Activated B cell treated with CpG ODN at 0.5 μM for 24 hours (primary cell): Measurements from ENCODE around the gene MADD. TPM values are rescaled to one million over a fixed set of nuclear protein-coding genes. Genes with fewer than 3 reads are reported as not detected.

ENCODE experiments used
- ATAC-seq: fragments of 200-7000 bp; cut with Tn5 transposase; one replicate; pipeline ENCODE4 v1.10.0; 2021; ENCODE audit warnings: low read depth, mild to moderate bottlenecking, moderate library complexity
- CTCF ChIA-PET: fragments of 350-600 bp; sonication (Branson Sonifier 250); formaldehyde crosslinking; loops from one replicate; lab custom pipeline; 2021; ENCODE audit warnings: antibody characterized with exemption; lab: Charles Lee
- POLR2A ChIA-PET: fragments of 350-600 bp; sonication (Branson Sonifier 250); formaldehyde crosslinking; loops from one replicate; lab custom pipeline; 2021; ENCODE audit warnings: antibody characterized with exemption; lab: Charles Lee
- DNase-seq: peaks from one replicate; pipeline ENCODE4 v3.0.0; 2022
- H3K27ac Mint-ChIP-seq: one replicate; pipeline ENCODE4 v1.8.0; 2020; ENCODE audit warnings: mixed read lengths
- H3K27me3 Mint-ChIP-seq: one replicate; pipeline ENCODE4 v1.8.0; 2021; ENCODE audit warnings: mixed read lengths
- H3K36me3 Mint-ChIP-seq: one replicate; pipeline ENCODE4 v1.8.0; 2021; ENCODE audit warnings: low read depth, mixed read lengths
- H3K4me1 Mint-ChIP-seq: one replicate; pipeline ENCODE4 v1.8.0; 2021; ENCODE audit warnings: mixed read lengths
- H3K4me3 Mint-ChIP-seq: one replicate; pipeline ENCODE4 v1.8.0; 2020; ENCODE audit warnings: mild to moderate bottlenecking, mixed read lengths
- H3K9me3 Mint-ChIP-seq: one replicate; pipeline ENCODE4 v1.8.0; 2020; ENCODE audit warnings: mixed read lengths
- CTCF ChIP-seq: fragments of 200-600 bp; IDR thresholded peaks from one replicate; pipeline ENCODE4 v1.8.0; 2022; ENCODE audit warnings: antibody characterized with exemption, mild to moderate bottlenecking
- intact Hi-C: fragments of 100-400 bp; cut with micrococcal nuclease; formaldehyde crosslinking; loops from one replicate; pipeline ENCODE4 v1.15.1; 2024
- total RNA-seq: library from RNA; stranded (reverse); gene quantifications from 2 replicates; pipeline ENCODE4 v1.2.3, GENCODE V29; 2022

MADD gene
- total RNA-seq, 1 donor from 2014 or later, result 86.9 TPM

GRCh38 chr11:47328449-47329390, 58.8 kb downstream of the MADD start:
- no peak for TF ChIP-seq CTCF
- Mint-ChIP-seq H3K36me3 (peaks cover 24% of the 10 kb centered on the region), H3K9me3 (no peaks in the 10 kb centered on the region), H3K4me1 (peaks cover 14% of the 10 kb centered on the region), H3K27ac (peak overlapping the region; percentile 28), H3K4me3 (no peak overlapping the region), H3K27me3 (no peaks in the 10 kb centered on the region)
- peak; percentile 85 for ATAC-seq
- ChIA-PET CTCF (interaction anchor here (0.9 kb wide), 1 partner anchor 82 kb away, joined by 3 read pairs; no protein-coding TSS in a partner anchor), POLR2A (no interaction called here)
- intact Hi-C loops, result loop anchor here (1.0 to 5.0 kb wide), 5 partner anchors 20 to 126 kb away; partner anchors contain the start of genes PSMC3 and SLC39A13
- peak; percentile 37 for DNase-seq

- Mint-ChIP-seq H3K4me1 (peaks cover 14% of the 10 kb centered on the region), H3K27me3 (no peaks in the 10 kb centered on the region), H3K9me3 (no peaks in the 10 kb centered on the region), H3K4me3 (no peak overlapping the region), H3K36me3 (peaks cover 24% of the 10 kb centered on the region), H3K27ac (no peak overlapping the region)
- ChIA-PET CTCF (no interaction called here), POLR2A (no interaction called here)
- ATAC-seq (no peak), DNase-seq (no peak)
- intact Hi-C loops, result loop anchor here (2.0 to 5.0 kb wide), 2 partner anchors 19 to 98 kb away; partner anchors contain the start of gene PSMC3
- no peak for TF ChIP-seq CTCF
Observed at GRCh38 chr11:47329431-47329986, 59.6 kb downstream of the MADD start.

GRCh38 chr11:47329987-47330931, 60.3 kb downstream of the MADD start:
- H3K4me1 Mint-ChIP-seq, result peaks cover 14% of the 10 kb centered on the region
- no peak overlapping the region for H3K27ac Mint-ChIP-seq
- ChIA-PET CTCF (interaction anchor here (1.2 kb wide), 1 partner anchor 82 kb away, joined by 3 read pairs; no protein-coding TSS in a partner anchor), POLR2A (interaction anchor here (0.7 kb wide), 1 partner anchor 23 kb away, joined by 3 read pairs; no protein-coding TSS in a partner anchor)
- DNase-seq (no peak), ATAC-seq (no peak)
- no peaks in the 10 kb centered on the region for H3K27me3 Mint-ChIP-seq
- H3K4me3 Mint-ChIP-seq, result no peak overlapping the region
- H3K36me3 Mint-ChIP-seq, result peaks cover 24% of the 10 kb centered on the region
- TF ChIP-seq CTCF, result no peak
- no peaks in the 10 kb centered on the region for H3K9me3 Mint-ChIP-seq
- intact Hi-C loops, result loop anchor here (2.0 to 5.0 kb wide), 2 partner anchors 19 to 97 kb away; partner anchors contain the start of gene PSMC3

- Mint-ChIP-seq H3K4me1 (peaks cover 14% of the 10 kb centered on the region), H3K9me3 (no peaks in the 10 kb centered on the region), H3K36me3 (peaks cover 24% of the 10 kb centered on the region), H3K4me3 (no peak overlapping the region), H3K27me3 (no peaks in the 10 kb centered on the region), H3K27ac (no peak overlapping the region)
- ChIA-PET POLR2A (no interaction called here), CTCF (no interaction called here)
- ATAC-seq (no peak), DNase-seq (no peak)
- TF ChIP-seq CTCF, result no peak
- intact Hi-C loops, result no loop called here
Observed at GRCh38 chr11:47331454-47332302, 61.7 kb downstream of the MADD start.
